ENCODE results near the gene RIPPLY2. TPM values are rescaled to one million over a fixed set of nuclear protein-coding genes. Genes with fewer than 3 reads are reported as not detected.

Gene RIPPLY2
- total and polyA plus RNA-seq, 12 donors, result 0.53 to 2.7 (median 0.83) TPM; not detected in 5

DNA sequence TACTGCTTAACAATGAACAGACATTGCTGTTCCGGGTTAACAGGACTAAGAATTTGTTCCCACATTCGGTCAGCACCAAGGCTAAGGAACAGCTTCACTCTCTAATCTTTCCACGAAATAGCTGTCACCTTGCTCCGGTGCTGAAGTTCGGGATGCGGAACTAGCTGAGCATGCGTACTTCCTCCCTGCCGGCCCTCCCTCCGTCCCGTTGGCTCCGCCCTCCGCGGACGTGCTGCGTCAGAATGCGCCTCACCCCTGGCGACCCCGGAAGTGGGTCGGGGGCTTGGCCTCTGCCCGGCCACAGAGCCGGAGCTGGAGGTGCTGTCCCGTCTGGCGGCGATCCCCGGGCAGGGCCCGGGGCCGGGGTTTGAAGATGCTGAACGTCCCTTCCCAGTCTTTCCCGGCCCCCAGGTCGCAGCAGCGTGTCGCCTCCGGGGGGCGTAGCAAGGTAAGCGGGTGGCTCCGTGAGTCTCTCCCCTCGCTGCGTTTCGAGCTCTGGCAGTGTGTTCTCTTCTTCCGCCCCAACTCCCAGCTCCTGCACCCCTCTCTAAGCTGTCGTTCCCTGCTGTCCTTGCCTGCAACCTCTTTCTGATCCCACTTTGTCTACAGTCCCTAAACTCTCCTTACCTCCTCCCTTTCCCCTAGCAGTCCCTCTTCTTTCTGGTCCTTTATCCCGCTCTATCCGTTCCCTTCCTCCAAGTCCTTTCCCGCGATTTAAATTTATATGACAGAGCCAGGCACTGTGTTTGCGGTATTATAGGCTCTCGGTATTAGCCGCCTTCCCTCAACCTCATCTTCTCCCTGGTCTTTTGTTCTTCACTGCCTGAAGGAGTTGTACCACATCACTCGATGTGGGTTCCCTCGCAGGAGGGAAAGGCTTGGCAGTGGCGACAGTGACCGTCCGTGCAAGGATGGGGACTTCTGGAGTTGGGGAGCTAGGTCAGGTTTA, 6.5 kb downstream of the RIPPLY2 start, which contains the start of gene CYB5R4:
TSS of gene CYB5R4 (plus strand) at position 280 of the 949 bp plus-strand sequence. CDS start at position 374, 94 bp downstream.
- H3K4me3 ChIP-seq, result peak within 1 kb of the TSS; percentile 41 to 88 (median 57)
- peaks cover 0 to 5% of the 10 kb centered on the region in 2 donors for H3K36me3 ChIP-seq (replicated peaks in 1 of 2)
- peak within 1 kb of the TSS in 4 of 5 donors; percentile 53 to 88 (median 82) for H3K27ac ChIP-seq
- peak; percentile 95 to 97 (median 95) for DNase-seq
- peaks cover 8% of the 10 kb centered on the region for H3K27me3 ChIP-seq
- WGBS, 4 donors, result 0 to 1% (median 0%) methylated on average over 37 to 53 of the region's 53 CpGs
- peaks cover 6 to 18% of the 10 kb centered on the region in 2 donors for H3K4me1 ChIP-seq (replicated peaks in 1 of 2)
- TF ChIP-seq POLR2A (IDR thresholded peaks at IDR 0.05), result peak; percentile 83 to 89
- TF ChIP-seq, protein P1, sequence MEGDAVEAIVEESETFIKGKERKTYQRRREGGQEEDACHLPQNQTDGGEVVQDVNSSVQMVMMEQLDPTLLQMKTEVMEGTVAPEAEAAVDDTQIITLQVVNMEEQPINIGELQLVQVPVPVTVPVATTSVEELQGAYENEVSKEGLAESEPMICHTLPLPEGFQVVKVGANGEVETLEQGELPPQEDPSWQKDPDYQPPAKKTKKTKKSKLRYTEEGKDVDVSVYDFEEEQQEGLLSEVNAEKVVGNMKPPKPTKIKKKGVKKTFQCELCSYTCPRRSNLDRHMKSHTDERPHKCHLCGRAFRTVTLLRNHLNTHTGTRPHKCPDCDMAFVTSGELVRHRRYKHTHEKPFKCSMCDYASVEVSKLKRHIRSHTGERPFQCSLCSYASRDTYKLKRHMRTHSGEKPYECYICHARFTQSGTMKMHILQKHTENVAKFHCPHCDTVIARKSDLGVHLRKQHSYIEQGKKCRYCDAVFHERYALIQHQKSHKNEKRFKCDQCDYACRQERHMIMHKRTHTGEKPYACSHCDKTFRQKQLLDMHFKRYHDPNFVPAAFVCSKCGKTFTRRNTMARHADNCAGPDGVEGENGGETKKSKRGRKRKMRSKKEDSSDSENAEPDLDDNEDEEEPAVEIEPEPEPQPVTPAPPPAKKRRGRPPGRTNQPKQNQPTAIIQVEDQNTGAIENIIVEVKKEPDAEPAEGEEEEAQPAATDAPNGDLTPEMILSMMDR (IDR thresholded peaks at IDR 0.05), result peak in 5 of 6 experiments; percentile 31 to 51 (median 37)
- H3K9me3 ChIP-seq (replicated peaks in 1 of 3), result no peaks in the 10 kb centered on the region
- intact Hi-C loops (cut with DNase I), result no loop called here

- 28 to 35% (median 32%) methylated on average over 7 of the region's 7 CpGs for WGBS, 4 donors
- no peak for TF ChIP-seq POLR2A (IDR thresholded peaks at IDR 0.05)
- TF ChIP-seq, protein P1 (IDR thresholded peaks at IDR 0.05), result no peak
- H3K4me3 ChIP-seq, result peak overlapping the region in 3 of 4 donors; percentile 53 to 88 (median 61)
Measured at GRCh38 chr6:83860359-83860755, 7.2 kb downstream of the RIPPLY2 start.

DNA sequence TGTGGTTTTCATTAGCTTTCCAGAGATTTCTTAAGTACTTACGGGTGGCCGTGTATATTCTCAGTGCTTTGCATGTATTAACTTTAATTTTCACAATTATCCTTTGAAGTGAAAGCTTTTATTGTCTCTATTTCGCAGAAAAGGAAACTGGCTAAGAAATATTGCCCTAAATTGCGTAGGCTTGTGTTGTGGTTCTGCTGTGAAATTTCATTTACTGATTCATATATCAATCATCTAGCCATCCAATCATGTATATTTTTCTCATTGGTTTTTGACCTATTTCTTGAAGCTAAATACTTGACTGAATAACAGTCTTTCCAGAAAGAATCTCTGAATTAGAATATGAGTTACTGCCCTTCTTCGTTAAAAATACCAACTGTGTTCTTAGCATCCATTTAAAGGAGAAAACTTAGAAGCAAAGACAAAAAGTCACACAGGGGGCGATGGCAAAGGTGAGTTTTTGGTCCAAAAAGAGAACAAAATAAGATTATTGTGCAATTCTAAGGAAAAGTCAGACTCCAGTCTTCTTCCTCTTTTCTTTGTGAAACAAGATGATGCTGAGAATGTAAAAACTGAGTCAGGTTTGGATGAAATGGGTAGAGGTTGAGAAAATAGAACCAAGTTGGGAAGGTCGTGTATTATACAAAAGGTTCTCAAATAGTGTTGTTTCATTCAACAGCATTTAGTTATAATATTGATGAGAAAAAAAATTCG, 7.8 kb downstream of the RIPPLY2 start:
- Histone ChIP-seq H3K4me1 (replicated peaks in 1 of 2) (peaks cover 6 to 18% of the 10 kb centered on the region in 2 donors), H3K27ac (no peak overlapping the region), H3K27me3 (peaks cover 6% of the 10 kb centered on the region), H3K9me3 (replicated peaks in 1 of 3) (no peaks in the 10 kb centered on the region), H3K4me3 (peak overlapping the region in 1 of 4 donors; percentile 61), H3K36me3 (replicated peaks in 1 of 2) (peaks cover 0 to 6% of the 10 kb centered on the region in 2 donors)
- TF ChIP-seq, protein P1 (IDR thresholded peaks at IDR 0.05), result no peak
- no peak for TF ChIP-seq POLR2A (IDR thresholded peaks at IDR 0.05)
- 67 to 73% (median 70%) methylated on average over 8 of the region's 8 CpGs for WGBS, 4 donors
- DNase-seq, result no peak
- intact Hi-C loops (cut with DNase I), result no loop called here

More at GRCh38 chr6:83860359-83860755, 7.2 kb downstream of the RIPPLY2 start:
- intact Hi-C loops (cut with DNase I), result no loop called here
- H3K9me3 ChIP-seq (replicated peaks in 1 of 3), result no peaks in the 10 kb centered on the region
- H3K36me3 ChIP-seq (replicated peaks in 1 of 2), result peaks cover 0 to 6% of the 10 kb centered on the region in 2 donors
- H3K4me1 ChIP-seq (replicated peaks in 1 of 2), result peaks cover 6 to 18% of the 10 kb centered on the region in 2 donors
- peak overlapping the region in 3 of 5 donors; percentile 53 to 88 (median 85) for H3K27ac ChIP-seq
- no peak for DNase-seq
- H3K27me3 ChIP-seq, result peaks cover 8% of the 10 kb centered on the region

All from adrenal gland (tissue), 12 donors.